H1 (cell line): ENCODE results near the gene IRF3. TPM values are rescaled to one million over a fixed set of nuclear protein-coding genes. Genes with fewer than 3 reads are reported as not detected.

Experiments
- ASH2L ChIP-seq: fragments of 200-600, 300-600 bp; sonication (generic); IDR thresholded peaks from one replicate; pipeline ENCODE4 v1.7.1; 2017; ENCODE audit warnings: low read length
- FOSL1 ChIP-seq: IDR thresholded peaks from 2 replicates; pipeline ENCODE4 v1.6.1; 2011; ENCODE audit warnings: mild to moderate bottlenecking, low read depth, low read length, moderate library complexity; ENCODE audit not compliant: insufficient read depth
- KDM1A ChIP-seq: fragments of 200-600, 300-600 bp; sonication (generic); IDR thresholded peaks from 2 replicates; pipeline ENCODE4 v1.7.1; 2016; ENCODE audit warnings: mild to moderate bottlenecking, low read length, borderline replicate concordance
- KDM4A ChIP-seq: IDR thresholded peaks from one replicate; pipeline ENCODE4 v1.7.1; 2012; ENCODE audit warnings: low read depth, mild to moderate bottlenecking, moderate library complexity, low read length, inconsistent platforms; ENCODE audit not compliant: severe bottlenecking
- MAFK ChIP-seq: IDR thresholded peaks from 2 replicates; pipeline ENCODE4 v1.6.1; 2012; ENCODE audit warnings: low read depth, mild to moderate bottlenecking, improper control_type of control experiment, low read length
- NANOG ChIP-seq: IDR thresholded peaks from 2 replicates; pipeline ENCODE4 v1.6.1; 2011; ENCODE audit warnings: low read length, low read depth, mild to moderate bottlenecking, inconsistent platforms; ENCODE audit not compliant: insufficient read depth, poor library complexity, severe bottlenecking
- NRF1 ChIP-seq: IDR thresholded peaks from 2 replicates; pipeline ENCODE4 v1.6.1; 2011; ENCODE audit warnings: mild to moderate bottlenecking, low read depth, low read length, improper control_type of control experiment
- TEAD4 ChIP-seq: IDR thresholded peaks from 2 replicates; pipeline ENCODE4 v1.6.1; 2012; ENCODE audit warnings: low read depth, low read length, inconsistent platforms, mixed read lengths
- polyA plus RNA-seq, 7 experiments: library from polyadenylated mRNA; depleted of rRNA in 3 of 7; stranded (reverse) in 5 of 7; unstranded in 2 of 7; fragments of >200 nt in 5 of 7; fragments of 200-250 nt in 2 of 7; gene quantifications; 1 replicate in 5 of 7; 2 replicates in 1 of 7; 4 replicates in 1 of 7; pipeline versions ENCODE4 v1.2.1 to v1.2.3, GENCODE V29; 2011 to 2013; ENCODE audit warnings: missing spikeins in 2 of 7, mixed read lengths in 2 of 7
- total RNA-seq: library from RNA; stranded (reverse); fragmentation: NEBNext Ultra II Directional; extraction: Animal tissue kit (Norgen Biotek cat#: 25700); gene quantifications from 2 replicates; pipeline ENCODE4 v1.2.1, GENCODE V29; 2021

Gene IRF3
- total and polyA plus RNA-seq, 2 of the 8 experiments (the other 6 are each of a cell fraction or from before 2014, with no cell fraction given): 103 to 114 TPM

- TF ChIP-seq KDM4A (no peak), FOSL1 (no peak), NRF1 (no peak), TEAD4 (no peak), ASH2L (no peak), NANOG (no peak), MAFK (no peak), KDM1A (no peak)
- TF ChIP-seq, all 59 proteins: peak for 0
Measured at GRCh38 chr19:49696865-49697264, 31.2 kb upstream of the IRF3 start (continued).
